Stimulated activated CD8-positive, alpha-beta memory T cell treated with anti-CD3 and anti-CD28 coated beads, Interleukin-2, amount 100 ng/mL, for 48 hours (primary cell): Measurements from ENCODE around the gene NME4.

ENCODE experiments used
- DNase-seq, 2 donors: peaks; one replicate each; pipeline ENCODE4 v3.0.0-alpha.2; 2020; ENCODE audit warnings: low read depth in 2 of 2

NME4 gene

DNA sequence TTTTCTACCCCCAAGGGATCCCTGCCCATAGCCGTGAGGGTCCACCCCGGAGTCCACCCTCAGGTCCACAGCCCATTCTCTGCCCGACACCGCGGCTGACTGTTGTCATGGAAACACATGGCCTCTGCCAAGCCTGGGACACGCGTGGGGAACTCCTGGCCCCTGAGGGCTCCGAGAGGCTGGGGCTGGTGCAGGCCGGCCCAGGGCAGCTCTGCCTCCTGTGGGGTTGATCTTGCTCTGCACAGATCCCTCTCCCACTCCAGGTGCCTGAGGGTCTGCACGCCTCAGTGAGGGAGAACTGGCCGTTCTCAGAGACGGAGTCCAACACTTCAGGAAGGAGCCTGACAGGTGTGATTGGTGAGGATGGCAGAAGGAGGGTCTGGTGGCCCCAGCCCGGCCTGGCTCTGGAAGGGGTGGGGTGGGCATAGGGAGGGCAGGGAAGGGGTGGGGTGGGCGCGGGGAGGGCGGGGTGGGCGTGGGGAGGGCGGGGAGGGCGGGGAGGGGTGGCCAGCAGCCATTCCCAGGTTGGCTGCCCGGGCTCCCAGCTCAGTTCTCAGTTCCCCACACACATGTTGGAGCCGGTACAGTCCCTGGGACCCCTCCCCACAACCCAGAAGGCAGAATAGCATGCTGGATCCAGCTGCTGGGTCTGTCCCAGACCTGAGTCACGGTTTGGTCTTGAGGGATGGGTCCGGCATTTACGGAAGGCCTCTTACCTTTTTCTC is 33.1 kb upstream of the NME4 start:
- DNase-seq = no peak

DNA sequence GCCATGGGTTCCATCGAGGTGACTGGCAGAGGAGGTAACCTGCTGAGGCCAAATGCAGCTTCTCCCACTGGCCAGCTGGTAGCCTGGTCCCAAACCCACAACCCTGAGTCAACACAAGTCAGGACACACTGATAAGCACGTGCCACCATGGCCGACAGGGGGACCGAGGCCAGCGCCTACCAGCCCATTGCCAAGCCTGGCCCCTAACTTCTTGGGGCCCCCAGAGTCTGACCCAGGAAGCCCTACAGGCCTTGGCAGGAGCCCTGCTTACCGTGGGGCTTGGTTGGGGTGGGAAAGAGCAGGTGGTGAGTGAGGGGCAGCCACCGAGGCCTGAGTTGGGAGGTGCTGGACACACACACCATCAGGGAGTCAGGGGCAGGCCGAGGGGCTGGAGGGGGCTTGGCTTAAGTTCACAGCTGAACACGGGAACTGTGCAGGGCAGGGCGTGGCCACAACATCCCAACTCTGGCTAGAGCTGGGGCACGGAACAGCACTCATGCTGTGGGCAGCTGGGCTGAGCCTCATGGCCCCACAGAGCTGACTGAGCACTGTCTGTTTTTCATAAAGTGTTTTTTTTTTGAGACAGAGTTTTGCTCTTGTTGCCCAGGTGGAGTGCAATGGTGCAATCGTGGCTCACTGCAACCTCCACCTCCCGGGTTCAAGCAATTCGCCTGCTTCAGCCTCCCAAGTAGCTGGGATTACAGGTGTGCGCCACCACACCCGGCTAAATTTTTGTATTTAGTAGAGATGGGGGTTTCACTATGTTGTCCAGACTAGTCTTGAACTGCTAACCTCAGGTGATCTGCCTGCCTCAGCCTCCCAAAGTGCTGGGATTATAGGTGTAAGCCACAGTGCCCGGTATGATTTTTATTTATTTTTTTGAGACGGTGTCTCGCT is 32.2 kb upstream of the NME4 start:
- DNase-seq = no peak

DNA sequence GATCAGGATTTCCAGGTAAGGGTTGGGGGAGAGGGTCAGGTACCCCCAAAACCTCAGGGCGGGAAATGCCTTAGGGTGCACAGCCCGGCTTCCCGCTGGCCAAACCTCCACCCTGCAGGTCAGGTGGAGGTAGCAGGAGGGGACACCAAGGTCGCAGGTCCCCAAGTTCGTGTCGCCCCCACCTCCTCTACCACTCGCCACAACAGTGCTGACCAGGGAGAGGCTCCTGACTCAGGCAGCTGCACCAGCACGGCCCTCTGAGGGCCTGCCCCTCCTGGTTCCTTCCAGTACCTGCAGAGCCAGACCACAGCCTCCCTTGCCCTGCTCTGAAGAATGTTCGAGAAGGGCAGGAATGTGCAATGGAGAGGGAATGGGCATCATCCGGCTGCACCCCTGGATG is 30.5 kb upstream of the NME4 start:
- DNase-seq = no peak

DNA sequence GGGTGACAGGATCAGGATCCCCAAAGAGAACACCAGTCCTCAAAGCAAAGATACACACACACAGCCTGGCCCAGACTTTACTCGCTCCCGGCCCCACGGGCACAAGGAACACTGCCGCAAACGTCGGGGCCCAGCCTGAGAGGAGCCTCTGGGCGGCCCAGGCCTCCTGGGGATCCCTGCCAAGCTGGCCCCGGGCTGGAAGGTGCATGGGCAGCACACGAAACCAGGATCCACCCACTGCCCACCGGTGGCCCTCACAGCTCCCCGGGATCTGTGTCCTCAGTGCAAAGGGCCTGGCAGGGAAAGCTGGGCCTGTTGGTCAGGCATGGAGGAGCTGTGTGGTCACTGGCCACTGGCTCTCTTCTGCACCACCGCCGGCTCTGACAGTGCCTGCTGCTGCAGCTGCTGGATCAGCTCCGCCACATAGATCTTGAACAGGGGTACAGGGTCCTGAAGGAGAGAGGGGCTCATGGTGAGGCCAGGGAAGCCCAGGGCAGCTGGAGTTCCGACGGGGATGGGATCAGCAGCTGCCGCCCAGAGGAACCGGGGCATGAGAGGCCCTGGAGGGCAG is 29.6 kb upstream of the NME4 start:
- no peak for DNase-seq

DNA sequence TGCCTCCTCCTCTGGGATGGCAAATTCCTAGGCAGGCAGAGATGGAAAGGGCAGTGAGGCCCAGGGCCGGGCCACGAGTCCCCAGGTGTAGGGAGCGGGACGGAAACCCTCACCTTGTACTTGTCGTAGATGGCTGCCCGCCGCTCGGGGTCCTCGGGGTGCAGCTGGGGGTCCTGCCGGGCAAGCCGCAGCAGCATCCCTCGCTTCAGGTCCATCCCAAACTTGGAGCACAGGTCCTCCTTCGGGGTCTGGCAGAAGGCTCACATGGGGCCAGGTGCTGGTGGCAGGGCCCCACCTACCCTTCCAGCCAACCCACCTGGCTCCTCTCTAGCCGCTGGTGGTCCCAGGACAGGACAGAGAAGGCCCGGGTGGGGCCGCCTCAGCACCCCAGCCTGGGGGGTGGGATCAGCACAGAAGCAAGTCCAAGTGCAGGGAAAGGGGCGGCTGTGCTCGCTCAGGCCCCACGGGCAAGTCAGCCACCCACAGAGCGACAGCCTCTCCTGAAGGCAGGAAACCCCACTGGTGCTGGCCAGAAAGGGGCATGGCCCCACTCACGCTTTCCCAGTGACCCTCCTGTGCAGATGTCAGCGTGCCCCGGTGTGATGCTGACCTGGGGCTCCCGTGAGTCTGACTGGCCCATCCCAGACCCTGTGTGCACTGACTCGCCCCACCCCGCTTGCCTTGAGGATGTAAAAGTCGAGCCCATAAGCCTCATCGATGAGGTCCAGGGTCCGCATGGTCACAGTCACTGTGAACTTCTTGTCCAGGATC is 28.4 kb upstream of the NME4 start:
- DNase-seq = no peak

DNA sequence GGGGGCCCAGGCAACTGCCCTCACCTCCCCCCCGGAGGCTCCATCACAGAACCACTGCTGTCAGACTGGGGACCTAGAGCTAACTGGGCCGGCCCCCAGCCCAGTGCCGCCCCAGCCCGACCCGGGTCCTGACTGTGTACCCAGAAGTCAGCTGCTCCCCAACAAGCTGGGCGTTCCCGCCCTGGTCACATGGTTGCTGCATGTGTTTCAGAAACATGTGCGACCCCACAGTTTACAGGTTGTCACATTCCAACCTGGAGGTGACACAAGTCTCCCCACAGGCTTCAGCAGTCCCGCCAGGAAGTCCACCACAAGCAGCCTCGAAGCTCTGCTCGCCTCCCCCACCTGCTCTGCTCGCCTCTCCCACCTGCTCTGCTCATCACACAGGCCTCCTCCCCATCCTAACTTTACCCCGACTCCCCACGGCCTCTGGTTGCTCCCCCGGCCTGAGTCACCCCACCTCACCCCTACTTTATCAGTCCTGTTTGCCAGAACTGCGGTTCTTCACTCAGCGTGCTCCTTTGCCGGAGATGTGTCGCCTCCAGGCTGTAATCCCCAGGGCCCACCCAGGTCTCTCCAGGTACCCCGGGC is 27.6 kb upstream of the NME4 start:
- no peak for DNase-seq

DNA sequence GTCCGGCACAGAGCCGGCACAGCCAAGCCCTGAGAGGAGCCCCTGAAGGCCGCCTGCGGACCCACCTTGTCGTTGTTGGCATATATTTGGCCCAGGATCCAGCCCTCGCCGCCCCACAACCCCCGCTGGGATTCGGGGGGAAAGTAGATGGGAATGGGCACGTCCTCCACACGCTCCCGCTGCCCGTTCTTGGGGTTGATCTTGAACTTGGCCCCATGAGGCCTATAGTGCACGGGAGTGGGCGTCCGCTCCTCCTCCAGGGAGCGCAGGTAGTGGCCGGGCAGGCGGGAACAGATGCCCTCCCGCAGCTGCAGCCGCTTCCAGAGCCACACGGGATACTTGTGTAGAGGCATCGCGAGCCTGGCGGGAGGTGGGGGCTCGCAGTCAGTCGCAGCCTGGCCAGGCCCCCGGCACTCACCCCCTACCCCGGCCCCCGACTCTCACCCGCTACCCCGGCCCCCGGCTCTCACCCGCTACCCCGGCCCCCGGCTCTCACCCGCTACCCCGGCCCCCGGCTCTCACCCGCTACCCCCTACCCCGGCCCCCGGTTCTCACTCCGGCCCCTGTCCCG is 27.0 kb upstream of the NME4 start:
- DNase-seq = no peak

DNA sequence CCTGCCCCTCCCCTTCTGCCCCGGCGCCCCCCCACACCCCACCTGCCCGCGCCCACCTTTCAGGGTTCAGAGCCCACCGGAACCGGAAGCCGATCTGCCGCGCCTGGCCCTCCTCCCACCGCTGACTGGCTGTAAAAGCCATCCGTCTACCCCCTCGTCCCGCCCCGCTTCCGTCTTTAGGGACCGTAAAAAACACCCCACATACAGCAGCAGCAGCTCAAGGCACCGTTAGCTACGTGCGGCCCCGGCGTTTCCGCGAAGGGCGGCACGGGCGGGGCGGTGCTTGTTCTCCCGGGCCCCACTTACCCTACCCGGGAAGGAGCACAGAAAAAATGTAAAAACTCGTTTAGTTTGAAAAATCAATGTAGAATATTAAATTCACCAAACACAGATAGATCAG is 26.6 kb upstream of the NME4 start, which contains the start of gene MRPL28:
TSS of gene MRPL28 (minus strand) at position 96 of the 400 bp plus-strand sequence. CDS start 320 bp downstream, outside the sequence.
- peak; percentile 86 to 92 for DNase-seq

DNA sequence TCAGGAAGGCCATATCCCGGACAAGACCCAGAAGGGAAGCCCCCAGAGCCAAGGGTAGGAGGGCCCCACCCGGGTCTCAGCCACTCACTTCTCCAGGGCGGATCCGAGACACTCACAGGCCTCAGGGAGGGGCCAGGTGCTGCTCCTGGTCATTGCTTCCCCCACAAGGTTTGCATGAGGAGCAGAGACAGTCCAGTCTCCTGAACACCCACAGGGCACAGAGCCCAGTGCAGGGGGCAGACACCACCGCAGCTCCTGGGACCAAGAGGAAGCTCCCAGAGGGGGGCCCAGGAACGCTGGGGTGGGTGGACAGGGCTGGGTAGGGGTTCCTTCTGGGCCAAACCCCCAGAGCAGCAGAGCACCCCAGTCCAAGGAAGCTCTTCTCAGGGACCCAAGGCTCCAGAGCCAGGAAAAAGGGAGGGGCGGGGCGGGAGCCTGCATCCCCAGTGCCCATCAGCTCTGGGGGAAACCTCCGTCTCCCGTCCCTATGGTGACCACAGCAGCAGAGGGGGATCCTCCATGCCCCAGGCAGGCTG is 26.0 kb upstream of the NME4 start:
- no peak for DNase-seq

DNA sequence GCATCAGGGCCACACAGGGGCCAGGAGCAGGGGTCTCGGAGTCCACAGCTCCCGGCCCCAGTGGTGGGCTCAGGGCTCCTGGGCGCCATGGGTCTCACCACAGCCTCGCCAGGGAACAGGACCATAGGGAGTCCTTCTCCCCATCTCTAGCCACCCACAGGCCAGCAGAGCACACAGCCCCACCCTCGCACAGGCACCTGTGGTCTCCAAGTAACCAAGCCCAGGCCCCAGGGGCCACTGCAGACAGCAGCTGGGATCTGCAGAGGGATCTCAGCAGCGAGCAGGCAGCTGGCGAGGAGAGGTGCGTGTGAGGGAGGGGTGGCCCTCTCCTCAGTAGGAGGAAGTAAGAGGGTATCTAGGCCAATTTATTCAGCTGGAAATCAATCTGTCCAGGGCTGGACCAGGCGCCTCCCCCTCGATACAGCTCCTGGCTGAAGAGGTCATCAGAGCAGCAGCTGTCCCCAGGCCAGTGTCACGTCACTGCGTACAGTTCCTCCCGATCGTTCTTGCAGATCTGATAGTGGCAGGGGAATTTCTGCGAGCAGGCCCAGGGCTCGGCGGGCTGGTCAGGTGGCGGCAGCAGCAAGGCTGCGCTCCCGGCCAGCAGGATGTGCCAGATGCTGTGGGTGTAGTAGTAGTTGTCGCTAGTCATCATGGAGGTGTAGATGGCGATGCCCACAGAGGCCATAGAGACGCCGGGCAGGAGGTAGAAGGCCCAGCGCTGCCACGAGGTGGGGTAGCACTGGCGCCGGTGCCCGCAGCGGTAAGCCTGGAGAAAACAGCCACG is 25.3 kb upstream of the NME4 start:
- no peak for DNase-seq

DNA sequence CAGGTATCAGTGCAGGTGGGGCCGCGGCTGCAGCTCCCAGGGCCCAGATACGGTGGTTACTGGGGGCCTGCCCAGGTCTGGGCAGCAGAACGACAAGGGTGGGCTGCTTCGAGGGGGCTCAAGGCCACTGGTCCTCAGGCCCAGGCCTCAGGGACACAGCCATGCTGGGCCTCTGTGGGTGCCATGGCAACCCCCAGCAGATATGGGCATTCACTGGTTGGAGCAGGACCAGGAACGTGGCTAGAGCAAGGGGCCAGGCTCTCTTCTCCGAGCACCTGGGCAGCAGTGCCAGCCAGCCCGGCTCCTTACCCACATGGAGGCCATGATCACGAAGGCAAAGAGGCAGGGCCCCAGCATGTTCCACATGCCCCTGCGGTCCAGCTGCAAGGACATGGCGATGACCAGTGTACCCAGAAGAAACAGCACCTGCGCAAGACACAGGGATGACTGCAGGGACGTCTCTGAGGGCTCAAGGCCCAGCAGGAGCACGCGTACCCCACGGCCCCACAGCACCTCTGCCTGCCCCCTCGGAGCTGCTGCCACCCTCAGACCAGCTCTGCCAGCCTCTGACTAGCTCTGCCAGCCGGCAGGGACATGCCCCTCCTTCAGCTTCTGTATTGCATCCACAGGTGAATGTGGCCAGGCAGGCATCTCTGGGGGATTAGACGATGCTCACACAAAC is 24.6 kb upstream of the NME4 start:
- no peak for DNase-seq

DNA sequence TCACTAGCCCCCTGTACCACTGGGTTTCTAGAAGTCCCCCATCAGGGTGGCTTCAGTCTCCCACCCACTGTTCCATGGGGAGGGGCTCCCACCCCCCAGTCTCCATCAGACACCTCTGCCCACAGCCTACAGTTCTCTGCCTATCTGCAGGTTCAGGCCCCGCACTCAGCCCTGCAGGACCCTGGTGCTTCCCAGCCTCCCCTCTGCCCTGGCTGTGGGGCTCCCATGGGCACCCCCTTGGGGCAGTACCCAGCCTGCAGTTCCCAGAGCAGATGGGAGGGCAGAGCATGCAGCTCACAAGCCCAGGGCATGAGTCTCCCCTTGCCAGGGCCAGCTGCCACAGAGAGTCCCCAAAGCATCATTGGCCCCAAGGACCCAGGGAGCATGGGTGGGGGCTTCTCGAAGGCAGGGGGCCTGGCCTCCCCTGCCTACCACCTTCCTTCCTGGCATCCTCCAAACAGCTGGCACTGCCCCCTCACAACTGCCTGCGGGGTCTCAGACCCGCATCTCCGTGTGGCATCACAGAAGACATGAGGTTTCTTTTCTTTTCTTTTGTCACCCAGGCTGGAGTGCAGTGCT is 23.9 kb upstream of the NME4 start:
- DNase-seq = no peak

DNA sequence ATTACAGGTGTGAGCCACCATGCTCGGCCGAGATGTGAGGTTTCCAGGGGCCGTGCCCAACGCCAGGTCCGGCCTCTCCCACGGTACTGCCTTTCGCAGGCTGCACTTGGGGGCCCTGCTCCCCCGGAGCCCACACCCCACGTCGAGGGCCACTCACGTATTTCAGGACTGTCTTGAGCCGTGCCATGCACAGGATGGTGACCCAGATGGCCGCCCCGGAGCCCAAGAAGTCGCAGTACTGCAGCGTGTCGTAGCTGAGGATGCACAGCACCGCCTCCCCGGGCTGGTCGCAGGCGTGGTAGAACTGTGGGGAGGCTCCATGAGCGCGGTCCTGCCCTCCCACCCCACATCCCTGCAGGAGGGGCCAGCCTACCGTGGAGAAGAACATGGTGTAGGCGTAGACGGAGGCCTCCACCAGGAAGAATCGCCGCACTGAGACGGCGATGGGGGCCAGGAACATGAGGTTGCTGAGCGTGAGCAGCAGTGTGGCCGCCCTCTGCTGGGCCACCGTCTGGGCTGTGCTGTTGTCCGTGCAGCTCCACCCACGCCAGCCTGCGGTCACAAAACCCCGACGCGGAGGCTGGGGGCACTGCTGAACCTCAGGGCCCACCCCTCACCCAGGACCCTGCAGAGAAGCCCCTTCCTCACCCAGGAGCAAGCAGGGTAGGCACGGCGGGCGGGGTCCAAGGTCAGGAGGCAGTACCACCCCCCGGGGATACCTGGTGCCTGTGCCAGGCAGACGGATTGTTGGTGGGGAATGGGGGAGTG is 23.0 kb upstream of the NME4 start:
- DNase-seq = no peak

DNA sequence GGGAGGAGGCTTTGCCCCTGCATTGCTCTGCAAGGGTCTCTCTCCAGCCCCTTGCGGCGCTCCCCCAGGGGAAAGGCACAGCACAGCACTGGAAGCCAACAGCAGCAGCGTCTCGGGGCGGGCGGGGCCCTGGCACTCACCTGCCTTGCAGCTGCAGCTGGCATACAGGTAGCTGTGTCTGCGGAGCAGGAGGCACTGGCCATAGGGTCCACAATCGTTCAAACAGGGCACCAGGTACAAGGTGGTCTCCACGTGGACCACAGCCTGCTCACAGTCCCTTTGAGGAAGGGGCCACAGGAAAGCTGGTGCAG is 22.4 kb upstream of the NME4 start:
- no peak for DNase-seq

DNA sequence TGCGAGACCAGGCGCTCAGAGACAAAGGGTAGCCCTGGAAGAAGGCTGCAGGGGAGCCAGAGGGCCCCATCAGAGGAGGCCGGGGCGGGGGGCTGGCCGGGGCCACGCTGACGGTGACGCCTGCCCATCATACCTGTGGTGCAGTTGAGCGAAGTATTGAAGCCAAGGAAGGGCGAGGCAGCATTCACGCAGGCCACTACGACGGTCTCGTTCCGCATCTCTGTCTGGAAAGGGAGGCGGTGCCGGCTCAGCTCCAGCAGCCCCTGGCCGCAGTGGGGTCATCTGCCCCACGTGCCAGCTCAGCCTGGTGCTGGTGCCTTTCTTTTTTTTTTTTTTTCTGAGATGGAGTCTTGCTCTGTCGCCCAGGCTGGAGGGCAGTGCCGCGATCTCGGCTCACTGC is 21.8 kb upstream of the NME4 start:
- no peak for DNase-seq

DNA sequence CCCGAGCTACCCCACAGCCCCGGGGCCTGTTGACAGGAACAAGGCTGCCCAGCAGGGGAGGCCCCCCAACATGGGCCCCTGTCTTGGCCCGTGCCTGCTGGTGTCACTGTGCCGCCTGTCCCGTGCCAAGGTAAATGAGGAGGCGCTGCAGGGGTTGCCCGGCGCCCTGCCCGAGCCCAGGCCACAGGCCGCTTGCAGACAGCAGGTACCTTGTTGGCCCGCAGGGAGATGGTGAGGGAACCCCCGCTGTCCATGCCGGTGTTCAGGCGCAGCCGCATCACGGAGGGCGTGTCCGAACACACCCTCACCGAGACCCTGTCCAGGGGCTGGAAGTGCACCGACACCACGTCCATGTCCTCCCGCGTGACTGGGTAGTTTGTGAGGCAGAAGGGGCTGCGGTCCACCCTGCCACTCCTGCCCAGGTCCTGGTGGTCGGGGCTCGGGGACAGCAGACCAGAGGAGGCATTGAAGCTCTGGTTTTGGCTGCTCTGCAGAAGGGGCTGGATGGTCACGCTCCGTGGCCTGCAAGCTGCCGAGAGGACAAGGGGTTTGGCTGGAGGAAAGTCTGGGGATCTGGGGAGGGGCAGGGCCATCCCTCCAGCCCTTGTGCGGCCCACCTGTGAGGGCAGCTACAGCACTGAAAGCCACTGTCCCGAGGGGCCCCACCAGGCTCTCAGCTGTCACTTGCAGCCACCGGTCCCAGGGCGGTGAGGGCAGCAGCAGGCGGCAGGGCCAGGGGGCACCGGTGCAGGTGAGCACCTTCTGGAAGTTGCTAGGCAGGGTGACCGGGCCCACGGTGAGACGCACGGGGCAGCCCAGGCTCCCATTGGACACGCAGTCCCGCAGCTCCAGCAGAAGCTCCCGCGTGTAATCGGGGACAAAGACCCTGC is 20.8 kb upstream of the NME4 start:
- DNase-seq = no peak

DNA sequence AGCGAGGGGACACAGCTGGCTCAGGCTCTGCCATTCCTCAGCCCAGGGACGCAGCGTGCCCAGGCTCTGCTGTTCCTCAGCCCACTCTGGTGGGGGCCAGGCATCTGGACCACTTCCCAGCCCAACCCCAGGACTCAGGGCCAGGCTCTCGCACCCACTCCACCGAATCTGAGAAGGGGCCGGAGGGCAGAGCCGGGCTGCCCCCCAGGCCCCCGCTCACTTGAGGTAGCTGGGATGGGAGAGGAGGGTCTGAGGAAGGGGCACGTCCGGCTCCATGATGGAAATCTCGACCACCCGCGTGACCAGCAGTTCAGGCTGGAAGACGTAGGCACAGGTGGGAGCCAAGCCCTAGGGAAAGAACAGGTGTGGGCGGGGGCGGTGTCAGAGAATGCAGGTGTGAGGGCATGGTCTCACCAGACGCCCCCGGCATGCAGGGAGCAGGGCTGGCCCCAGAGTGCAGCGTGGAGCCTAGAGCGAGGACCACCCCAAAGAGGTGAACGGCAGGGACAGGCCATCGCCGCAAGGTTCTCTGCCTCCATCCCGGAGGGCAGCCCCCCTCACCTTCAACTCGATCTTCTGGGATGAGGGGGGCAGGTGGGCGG is 20.1 kb upstream of the NME4 start:
- no peak for DNase-seq
